ENCODE measurements around the gene BID.

Gene BID

DNA sequence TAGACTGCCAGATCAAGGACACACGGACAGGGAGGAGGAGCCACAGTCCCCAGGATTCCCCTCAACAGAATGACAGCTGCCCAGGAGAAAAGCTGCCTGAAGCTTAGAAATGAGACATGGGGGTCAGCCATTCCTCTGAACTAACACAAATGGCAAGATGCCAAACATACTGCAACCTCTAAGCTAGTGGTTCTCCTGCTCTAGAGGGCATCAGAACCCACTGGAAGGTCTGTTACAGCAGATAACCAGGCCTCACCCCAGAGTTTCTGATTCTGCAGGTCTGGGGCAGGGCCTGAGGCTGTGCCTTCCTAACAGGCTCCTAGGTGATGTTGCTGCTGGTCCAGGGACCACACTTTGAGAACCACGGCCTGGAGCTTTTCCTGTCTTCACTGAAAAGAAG lies 28.6 kb upstream of the BID start:
- Histone ChIP-seq H3K27me3 (ENCODE audit: insufficient read depth, low read length) (no peaks in the 10 kb centered on the region), H3K79me2 (ENCODE audit: insufficient read depth, low read length) (no peaks in the 10 kb centered on the region)
- TF ChIP-seq, protein P1, sequence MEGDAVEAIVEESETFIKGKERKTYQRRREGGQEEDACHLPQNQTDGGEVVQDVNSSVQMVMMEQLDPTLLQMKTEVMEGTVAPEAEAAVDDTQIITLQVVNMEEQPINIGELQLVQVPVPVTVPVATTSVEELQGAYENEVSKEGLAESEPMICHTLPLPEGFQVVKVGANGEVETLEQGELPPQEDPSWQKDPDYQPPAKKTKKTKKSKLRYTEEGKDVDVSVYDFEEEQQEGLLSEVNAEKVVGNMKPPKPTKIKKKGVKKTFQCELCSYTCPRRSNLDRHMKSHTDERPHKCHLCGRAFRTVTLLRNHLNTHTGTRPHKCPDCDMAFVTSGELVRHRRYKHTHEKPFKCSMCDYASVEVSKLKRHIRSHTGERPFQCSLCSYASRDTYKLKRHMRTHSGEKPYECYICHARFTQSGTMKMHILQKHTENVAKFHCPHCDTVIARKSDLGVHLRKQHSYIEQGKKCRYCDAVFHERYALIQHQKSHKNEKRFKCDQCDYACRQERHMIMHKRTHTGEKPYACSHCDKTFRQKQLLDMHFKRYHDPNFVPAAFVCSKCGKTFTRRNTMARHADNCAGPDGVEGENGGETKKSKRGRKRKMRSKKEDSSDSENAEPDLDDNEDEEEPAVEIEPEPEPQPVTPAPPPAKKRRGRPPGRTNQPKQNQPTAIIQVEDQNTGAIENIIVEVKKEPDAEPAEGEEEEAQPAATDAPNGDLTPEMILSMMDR (IDR thresholded peaks at IDR 0.05; ENCODE audit: low read length) = no peak
- TF ChIP-seq EZH2 (IDR thresholded peaks at IDR 0.05; ENCODE audit: borderline replicate concordance, low read length) = no peak

DNA sequence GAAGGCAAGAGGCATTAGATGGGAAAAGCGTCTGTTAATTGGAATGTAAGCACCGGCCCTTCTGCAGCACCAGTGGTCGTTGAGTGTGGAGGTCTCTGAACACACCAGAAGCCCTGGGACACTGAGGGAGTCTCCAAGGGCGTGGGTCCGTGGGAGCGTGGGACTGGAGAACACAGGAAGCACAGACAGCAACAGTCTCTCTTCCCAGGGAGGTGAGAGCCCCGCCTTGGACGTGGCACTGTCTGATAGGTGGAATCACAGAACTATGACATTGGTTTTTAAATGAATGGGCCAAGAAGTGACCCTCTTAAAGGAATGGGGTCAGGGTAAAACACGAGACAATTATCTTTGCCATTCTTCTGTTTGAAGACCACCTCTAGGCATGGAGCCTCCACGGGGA lies 28.1 kb upstream of the BID start:
- H3K4me3 ChIP-seq (ENCODE audit: low read depth, low read length, poor library complexity, severe bottlenecking) = no peak overlapping the region
- H3K4me2 ChIP-seq (ENCODE audit: low read length) = no peak overlapping the region
- no peaks in the 10 kb centered on the region for H3K27me3 ChIP-seq (ENCODE audit: insufficient read depth, low read length)
- H4K20me1 ChIP-seq (ENCODE audit: insufficient read depth, low read length) = no peaks in the 10 kb centered on the region
- H3K9ac ChIP-seq (ENCODE audit: low read length) = no peak overlapping the region
- H3K4me1 ChIP-seq (ENCODE audit: insufficient read depth, low read length, severe bottlenecking) = peaks cover 24% of the 10 kb centered on the region
- H3K79me2 ChIP-seq (ENCODE audit: insufficient read depth, low read length) = no peaks in the 10 kb centered on the region
- no peak for TF ChIP-seq EZH2 (IDR thresholded peaks at IDR 0.05; ENCODE audit: borderline replicate concordance, low read length)
- no peaks in the 10 kb centered on the region for H3K9me2 ChIP-seq (ENCODE audit: low read depth, low read length)
- H2AFZ ChIP-seq (ENCODE audit: low read length) = no peak overlapping the region
- H3K36me3 ChIP-seq (ENCODE audit: insufficient read depth, low read length) = peaks cover 2% of the 10 kb centered on the region
- H3F3A ChIP-seq (ENCODE audit: insufficient read depth, low read length) = no peaks in the 10 kb centered on the region
- H3K9me3 ChIP-seq (ENCODE audit: low read length) = no peaks in the 10 kb centered on the region
- H3K27ac ChIP-seq (ENCODE audit: low read depth, low read length, poor library complexity, severe bottlenecking) = no peak overlapping the region

More for the DNA sequence above, 28.6 kb upstream of the BID start:
- no peak overlapping the region for H2AFZ ChIP-seq (ENCODE audit: low read length)
- H3K9me2 ChIP-seq (ENCODE audit: low read depth, low read length) = no peaks in the 10 kb centered on the region
- H3K4me1 ChIP-seq (ENCODE audit: insufficient read depth, low read length, severe bottlenecking) = peaks cover 21% of the 10 kb centered on the region
- no peaks in the 10 kb centered on the region for H3F3A ChIP-seq (ENCODE audit: insufficient read depth, low read length)
- no peak overlapping the region for H3K27ac ChIP-seq (ENCODE audit: low read depth, low read length, poor library complexity, severe bottlenecking)
- H3K4me2 ChIP-seq (ENCODE audit: low read length) = no peak overlapping the region
- H4K20me1 ChIP-seq (ENCODE audit: insufficient read depth, low read length) = no peaks in the 10 kb centered on the region
- H3K9ac ChIP-seq (ENCODE audit: low read length) = no peak overlapping the region
- peaks cover 4% of the 10 kb centered on the region for H3K36me3 ChIP-seq (ENCODE audit: insufficient read depth, low read length)
- no peaks in the 10 kb centered on the region for H3K9me3 ChIP-seq (ENCODE audit: low read length)
- no peak overlapping the region for H3K4me3 ChIP-seq (ENCODE audit: low read depth, low read length, poor library complexity, severe bottlenecking)

DNA sequence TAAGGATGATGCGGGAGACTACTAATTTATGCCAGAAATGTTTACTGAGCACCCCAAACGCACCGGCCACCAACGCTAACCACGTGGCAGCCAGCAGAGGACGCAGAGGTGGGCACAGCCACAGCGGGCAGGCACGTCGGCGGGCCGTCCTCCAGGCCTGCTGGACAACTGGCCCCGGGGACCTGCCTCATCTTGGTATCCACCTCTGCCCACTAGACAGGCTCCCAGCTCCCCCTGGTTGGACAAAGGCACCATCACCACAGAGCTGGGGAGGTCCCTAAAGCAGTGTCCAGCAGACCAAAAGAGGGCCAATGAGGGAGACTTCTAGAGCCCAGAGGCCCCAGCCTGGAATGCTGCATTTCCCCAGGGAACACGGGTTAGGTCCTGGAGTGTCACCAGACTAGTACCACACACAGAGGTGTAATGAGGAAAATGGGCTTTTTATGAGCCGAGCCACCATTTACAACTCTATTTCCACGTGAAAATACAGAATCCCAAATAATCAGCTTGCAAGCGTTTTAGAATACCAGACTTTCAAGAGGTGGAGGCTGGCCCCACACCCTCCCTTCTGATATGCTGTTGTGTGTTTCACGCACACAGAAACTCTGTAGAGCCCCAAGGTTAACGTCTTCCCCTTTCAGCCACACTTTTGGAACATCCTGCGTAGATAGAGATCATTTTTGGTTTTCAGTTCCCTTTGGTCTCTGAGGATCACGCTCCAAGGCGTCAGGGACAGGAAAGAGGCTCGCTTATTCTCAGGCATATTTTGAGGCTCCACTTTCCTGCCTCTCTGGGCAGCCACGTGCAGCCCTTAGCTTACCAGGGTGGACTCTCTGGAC lies 23.7 kb upstream of the BID start:
- no peak overlapping the region for H3K9ac ChIP-seq (ENCODE audit: low read length)
- no peaks in the 10 kb centered on the region for H3K9me2 ChIP-seq (ENCODE audit: low read depth, low read length)
- no peaks in the 10 kb centered on the region for H3K9me3 ChIP-seq (ENCODE audit: low read length)
- H4K20me1 ChIP-seq (ENCODE audit: insufficient read depth, low read length) = no peaks in the 10 kb centered on the region
- H3K27me3 ChIP-seq (ENCODE audit: insufficient read depth, low read length) = no peaks in the 10 kb centered on the region
- H2AFZ ChIP-seq (ENCODE audit: low read length) = no peak overlapping the region
- no peak overlapping the region for H3K27ac ChIP-seq (ENCODE audit: low read depth, low read length, poor library complexity, severe bottlenecking)
- peaks cover 46% of the 10 kb centered on the region for H3K4me1 ChIP-seq (ENCODE audit: insufficient read depth, low read length, severe bottlenecking)
- no peaks in the 10 kb centered on the region for H3K79me2 ChIP-seq (ENCODE audit: insufficient read depth, low read length)
- H3K4me2 ChIP-seq (ENCODE audit: low read length) = no peak overlapping the region
- H3K36me3 ChIP-seq (ENCODE audit: insufficient read depth, low read length) = no peaks in the 10 kb centered on the region; the same call in 1 of the 2 replicates
- no peaks in the 10 kb centered on the region for H3F3A ChIP-seq (ENCODE audit: insufficient read depth, low read length)
- no peak for TF ChIP-seq EZH2 (IDR thresholded peaks at IDR 0.05; ENCODE audit: borderline replicate concordance, low read length)
- TF ChIP-seq, protein P1 (IDR thresholded peaks at IDR 0.05; ENCODE audit: low read length) = no peak
- no peak overlapping the region for H3K4me3 ChIP-seq (ENCODE audit: low read depth, low read length, poor library complexity, severe bottlenecking)
